ENCODE results near the gene RAD51AP2.

The RAD51AP2 gene

GRCh38 chr2:17461087-17461475, 57.2 kb downstream of the RAD51AP2 start:
- no peak overlapping the region for H3K27ac ChIP-seq (ENCODE audit: low read depth, low read length)
- no peaks in the 10 kb centered on the region for H3K27me3 ChIP-seq (ENCODE audit: control insufficient read depth, insufficient read depth, low read length)
- H3K4me3 ChIP-seq (ENCODE audit: low read depth, low read length): no peak overlapping the region
- no peak overlapping the region for H3K9ac ChIP-seq (ENCODE audit: low read length)
- H3K9me3 ChIP-seq (ENCODE audit: control insufficient read depth, insufficient read depth, low read depth, low read length): no peaks in the 10 kb centered on the region
- H3K4me1 ChIP-seq (ENCODE audit: control insufficient read depth, insufficient read depth, low read length): no peaks in the 10 kb centered on the region
- no peaks in the 10 kb centered on the region for H3K36me3 ChIP-seq (ENCODE audit: control insufficient read depth, insufficient read depth, low read length)

All from HUES6 (cell line).